Measurements from ENCODE around the gene NMRK2.
"Not testable (repeated sequence)": the region's sequence is repeated elsewhere in the genome, so short reads cannot be mapped to it uniquely, and the experiment has no call there.

Gene NMRK2, protein sequence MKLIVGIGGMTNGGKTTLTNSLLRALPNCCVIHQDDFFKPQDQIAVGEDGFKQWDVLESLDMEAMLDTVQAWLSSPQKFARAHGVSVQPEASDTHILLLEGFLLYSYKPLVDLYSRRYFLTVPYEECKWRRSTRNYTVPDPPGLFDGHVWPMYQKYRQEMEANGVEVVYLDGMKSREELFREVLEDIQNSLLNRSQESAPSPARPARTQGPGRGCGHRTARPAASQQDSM

DNA sequence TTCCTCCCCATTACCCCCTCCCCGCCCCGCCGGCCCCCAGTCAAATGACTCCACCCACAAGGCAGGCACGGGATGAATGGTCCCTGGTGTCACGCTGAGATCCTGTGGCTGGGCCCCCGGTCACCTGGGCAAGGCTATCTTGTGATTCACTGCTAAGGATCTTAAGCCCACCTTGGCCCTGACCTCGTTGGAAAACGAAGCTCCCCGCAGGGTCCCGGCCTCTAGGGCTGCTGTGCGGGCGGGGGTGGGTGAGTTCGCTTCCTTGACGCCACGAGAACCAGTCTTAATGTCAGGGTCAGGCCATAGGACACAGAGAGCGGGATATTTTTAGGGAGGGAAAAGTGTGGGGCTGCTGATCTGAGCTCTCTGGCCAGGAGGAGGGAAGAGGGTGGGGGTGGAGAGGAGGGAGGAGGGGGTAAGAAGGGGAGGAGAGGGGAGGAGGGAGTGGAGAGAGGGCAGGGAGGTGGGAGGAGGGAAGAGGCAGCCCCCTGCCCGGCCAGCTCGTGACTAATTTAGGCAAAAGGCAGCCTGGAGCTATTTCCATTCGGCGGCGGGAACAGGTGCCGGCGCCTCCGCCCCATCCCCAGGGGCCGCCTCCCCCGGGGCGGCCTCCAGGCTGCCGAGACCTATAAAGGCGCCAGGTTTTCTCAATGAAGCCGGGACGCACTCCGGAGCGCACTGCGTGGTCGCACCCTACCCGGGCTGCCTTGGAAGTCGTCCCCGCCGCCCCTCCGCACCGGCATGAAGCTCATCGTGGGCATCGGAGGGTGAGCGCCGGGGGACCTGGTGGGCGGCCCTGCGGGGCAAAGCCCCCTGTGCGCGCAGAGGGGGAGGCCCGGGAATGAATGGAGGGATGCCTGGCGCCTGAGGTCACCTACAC is at the start of gene NMRK2:
Gene NMRK2 (plus strand): TSS at position 139 of the 880 bp plus-strand sequence. CDS start 603 bp downstream, at position 742.
- DNase-seq = no peak

DNA sequence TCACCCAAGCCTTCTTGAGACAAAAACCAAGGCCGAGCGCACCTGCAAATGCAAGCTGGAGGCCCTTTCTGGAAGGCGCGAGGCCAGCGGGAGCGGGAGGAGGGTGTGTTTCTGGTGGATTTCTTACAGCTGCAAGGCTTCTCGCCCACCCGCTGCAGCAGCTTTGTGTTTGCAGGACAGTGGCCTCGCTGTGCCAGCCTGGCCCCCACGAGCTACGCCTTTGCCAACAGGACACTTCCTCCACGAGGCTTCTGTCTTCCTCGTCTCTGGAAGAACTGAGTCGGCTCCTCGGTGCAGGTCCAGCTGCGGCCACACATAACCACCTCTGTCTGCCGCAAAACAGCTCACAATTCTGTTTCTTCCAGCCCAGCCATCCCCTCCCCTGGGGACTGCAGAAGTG is 42.3 kb upstream of the NMRK2 start:
- no peak for DNase-seq

DNA sequence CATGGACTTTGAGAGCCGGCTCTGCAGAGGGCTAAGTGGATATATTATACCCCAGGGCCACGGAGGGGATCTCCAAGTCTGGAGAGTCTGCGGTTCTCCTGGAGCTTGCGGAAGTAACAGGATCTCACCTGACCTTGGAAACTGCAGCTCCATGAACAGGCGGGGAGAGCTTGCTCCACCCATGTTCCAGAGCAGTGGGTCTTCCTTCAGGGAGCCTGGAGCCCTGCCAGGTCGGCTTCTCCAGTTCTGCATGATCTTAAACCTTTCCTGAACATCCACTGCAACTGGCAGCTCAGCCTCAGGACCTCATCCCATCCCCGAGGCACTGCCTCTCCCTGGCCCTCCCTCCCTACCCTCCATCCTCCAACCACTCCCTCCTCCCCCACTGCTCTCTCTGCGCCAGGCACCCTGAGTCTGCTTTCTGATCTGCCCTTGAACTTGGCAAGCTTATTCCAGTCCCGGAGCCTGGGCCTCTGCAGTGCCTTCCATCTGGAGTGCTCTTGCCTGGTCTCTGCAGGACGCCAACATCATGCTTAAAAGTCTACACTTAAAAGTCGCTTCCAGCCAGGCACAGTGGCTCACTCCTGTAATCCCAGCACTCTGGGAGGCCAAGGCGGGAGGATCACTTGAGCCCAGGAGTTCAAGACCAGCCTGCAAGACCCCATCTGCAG is 39.2 kb upstream of the NMRK2 start:
- no peak for DNase-seq

DNA sequence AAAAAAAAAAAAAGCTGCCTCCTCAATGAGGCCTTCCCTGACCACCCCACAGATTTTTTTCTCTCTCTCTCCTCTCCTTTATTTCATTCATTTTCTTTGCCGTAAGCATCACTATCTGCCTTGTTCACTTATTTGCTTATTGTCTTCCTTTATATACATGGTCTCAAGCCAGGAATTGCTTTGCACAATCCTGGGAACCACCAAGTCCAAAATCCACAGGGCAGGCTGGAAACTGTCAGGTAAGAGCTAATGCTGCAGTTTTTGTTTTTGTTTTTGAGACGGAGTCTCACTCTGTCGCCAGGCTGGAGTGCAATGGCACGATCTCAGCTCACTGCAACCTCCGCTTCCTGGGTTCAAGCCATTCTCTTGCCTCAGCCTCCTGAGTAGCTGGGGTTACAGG is 37.9 kb upstream of the NMRK2 start:
- not testable (repeated sequence) for DNase-seq

DNA sequence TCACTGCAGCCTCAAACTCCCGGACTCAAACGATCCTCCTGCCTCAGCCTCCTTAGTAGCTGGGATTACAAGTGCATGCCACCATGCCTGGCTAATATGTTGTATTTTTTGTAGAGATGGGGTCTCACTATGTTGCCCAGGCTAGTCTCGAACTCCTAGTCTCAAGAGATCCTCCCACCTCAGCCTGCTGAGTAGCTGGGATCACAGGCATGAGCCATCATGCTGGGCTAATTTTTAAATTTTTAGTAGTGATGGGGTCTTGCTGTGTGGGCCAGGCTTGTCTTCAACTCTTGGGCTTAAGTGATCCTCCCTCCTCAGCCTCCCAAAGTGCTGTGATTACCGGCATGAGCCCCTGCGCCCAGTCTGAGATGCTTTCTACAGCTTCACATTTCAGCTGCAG is 37.1 kb upstream of the NMRK2 start:
- no peak for DNase-seq

DNA sequence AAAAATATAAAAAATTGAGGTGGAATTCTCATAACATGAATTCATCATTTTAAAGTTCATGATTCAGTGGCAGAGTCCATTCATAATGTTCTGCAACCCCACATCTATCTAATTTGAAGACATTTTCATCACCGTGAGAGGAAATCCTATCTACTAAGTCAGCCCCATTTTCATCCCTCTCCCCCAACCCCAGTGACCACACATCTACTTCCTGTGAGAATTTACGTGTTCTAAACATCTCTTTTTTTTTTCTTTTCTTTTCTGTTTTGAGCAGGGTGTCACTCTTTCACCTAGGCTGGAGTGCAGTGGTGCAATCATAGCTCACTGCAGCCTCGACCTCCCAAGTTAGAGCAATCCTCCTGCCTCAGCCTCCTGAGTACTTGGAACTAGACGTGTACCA is 34.9 kb upstream of the NMRK2 start:
- no peak for DNase-seq

DNA sequence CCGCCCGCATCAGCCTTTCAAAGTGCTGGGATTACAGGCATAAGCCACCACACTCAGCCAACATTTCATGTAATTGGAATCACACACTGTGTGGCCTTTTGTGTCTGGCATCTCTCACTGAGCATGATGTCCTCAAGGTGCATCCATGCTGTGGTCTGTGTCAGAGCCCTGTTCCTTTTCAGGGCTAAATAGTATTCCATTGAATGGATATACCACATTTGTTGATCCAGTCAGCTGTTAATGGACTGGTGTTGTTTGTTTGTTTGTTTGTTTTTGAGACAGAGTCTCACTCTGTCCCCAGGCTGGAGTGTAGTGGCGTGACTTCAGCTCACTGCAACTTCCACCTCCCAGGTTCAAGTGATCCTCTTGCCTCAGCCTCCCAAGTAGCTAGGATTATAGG is 34.4 kb upstream of the NMRK2 start:
- DNase-seq = no peak

DNA sequence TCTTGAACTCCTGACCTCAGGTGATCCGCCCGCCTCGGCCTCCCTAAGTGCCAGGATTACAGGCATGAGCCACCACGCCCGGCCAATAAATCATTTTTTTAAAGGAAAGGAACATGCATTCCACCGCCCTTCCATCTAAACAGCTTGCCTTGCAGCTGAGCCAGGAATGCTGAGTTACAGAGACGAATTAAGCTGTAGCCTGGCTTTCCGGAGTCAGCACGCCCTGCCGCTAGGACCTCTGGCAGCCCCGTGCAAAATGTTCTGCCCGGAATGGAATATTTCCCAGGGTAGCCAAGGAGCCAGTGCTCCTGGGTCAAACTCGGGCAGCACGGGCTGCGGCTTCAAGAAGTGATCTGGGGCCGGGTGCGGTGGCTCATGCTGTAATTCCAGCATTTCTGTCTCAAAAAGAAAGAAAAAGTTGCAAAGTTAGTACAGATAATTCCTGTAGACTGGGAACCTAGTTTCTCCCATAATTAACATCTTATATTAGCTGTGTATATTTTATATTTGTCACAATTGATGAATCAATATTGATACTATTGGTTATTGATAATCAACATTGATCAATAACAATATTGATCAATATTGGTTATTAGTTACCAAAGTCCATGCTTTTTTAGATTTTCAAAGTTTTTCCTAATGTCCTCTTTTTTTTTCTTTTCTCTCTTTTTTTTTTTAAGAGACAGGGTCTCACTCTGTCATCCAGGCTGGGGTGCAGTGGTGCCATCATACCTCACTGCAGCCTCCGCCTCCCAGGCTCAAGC is 33.2 kb upstream of the NMRK2 start:
- no peak for DNase-seq

DNA sequence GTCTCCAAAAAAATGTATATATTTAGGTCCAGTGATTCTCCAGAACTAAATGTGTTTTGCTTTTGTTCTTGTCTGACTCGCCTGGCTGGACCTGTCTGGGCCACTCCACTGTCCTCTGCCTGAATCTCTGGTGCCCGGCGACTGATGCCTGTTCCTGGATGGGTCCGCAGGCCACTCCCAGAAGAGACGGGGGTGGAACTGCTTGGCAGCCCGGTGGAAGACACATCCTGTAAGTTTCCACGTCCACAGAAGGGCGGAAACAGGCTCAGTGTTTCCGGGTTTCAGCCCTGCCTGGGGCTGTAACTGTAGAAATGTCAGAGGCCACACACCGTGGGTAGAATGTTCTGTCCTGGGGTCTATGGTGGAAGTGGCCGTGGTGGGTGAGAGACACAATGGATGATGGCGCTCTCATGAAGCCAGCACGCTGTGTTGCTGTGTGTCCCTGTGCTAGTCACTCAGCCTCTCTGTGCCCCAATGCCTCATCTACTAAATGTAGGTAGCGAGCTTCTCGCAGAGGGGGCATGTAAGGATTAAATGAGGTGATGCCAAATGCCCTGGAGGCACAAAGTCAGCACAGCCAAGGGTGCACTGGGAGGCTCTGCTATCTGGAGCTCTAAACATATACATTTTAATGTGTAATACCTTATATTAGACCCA is 30.4 kb upstream of the NMRK2 start:
- no peak for DNase-seq

DNA sequence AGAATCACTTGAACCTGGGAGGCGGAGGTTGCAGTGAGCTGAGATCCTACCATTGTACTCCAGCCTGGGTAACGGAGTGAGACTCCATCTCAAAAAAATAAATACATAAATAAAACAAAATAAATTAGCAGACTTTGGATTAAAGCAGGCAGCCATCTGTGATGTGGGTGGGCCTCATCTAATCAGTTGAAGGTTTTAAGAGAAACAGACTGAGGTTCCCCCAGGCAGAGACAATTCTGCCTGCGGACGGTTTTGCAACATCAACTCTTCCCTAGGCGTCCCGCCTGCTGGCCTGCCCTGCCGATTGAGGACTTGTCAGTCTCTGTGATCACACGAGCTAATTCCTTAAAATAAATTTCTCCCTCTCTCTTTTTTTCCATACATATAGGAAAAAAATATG is 28.6 kb upstream of the NMRK2 start:
- DNase-seq = no peak

DNA sequence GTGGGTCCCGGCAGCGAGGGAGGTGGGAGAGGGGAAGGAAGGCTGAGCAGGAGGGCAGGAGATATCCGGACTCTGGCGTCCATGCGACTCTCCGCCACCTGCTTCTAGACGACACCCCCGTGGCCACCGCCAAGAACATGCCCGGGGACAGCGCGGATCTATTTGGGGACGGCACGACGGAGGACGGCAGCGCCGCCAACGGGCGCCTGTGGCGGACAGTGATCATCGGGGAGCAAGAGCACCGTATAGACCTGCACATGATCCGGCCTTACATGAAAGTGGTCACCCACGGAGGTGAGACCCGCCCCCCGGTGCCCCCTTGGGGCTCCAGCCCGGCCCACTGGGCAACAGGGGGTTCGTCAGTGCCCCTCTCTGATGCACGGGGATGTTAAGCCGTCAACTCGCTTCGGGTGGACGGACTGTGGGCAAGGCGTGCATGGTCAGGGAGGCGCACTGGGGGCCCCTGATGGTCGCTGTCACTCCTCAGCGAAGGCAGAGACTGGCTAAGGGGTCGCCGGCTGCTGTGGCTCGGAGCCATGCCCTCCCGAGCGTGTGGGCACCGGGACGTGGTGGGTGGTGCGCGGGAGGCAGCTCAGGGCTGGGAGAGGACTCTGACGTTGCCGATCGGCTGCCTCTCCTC is 25.1 kb upstream of the NMRK2 start:
- no peak for DNase-seq

DNA sequence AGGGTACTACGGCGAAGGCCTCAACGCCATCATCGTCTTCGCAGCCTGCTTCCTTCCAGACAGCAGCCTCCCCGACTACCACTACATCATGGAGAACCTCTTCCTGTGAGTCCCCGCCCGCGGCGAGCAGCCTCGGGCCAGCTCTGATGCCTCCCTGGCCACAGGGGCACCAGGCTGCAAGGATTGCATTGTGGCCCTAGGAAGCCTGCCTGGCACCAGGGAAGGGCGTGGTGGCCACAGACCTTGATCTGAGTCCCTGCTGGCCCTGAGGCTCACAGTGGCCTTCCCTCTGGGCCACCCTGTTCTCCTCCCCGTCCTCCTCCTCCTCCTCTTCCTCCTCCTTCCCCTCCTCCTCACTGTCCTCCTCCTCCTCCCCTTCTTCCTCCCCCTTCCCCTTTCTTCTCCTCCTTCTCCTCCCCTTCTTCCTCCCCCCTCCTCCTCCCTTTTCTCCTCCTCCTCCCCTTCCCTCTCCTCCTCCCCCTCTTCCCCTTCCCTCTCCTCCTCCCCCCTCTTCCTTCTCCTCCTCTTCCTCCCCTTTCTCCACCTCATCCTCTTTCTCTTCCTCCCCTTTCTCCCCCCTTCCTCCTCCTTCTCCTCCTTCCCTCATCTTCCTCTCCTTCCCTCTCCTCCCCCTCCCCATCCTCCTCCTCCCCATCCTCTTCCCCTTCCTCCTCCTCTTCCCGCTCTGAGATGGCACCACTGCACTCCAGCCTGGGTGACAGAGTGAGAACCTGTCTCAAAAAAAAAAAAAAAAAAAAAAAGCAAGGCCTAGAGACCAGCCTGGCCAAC is 24.4 kb upstream of the NMRK2 start:
- DNase-seq = no peak

DNA sequence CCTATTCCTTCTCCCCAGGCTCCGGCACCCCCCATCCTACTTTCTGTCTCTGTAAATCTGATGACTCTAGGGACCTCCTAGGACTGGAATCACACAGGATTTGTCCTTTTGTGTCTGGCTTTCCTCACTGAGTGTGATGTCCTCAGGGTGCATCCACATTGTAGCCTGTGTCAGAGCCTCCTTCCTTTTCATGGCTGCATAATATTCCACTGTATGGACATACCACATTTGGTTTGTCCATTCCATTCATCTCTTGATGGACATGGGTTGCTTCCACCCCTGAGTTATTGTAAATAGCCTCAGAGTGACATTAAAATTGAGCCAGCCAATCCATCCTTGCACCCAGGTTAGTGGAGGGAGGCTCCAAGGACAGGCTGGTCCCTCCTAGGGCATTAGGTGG is 22.8 kb upstream of the NMRK2 start:
- no peak for DNase-seq

DNA sequence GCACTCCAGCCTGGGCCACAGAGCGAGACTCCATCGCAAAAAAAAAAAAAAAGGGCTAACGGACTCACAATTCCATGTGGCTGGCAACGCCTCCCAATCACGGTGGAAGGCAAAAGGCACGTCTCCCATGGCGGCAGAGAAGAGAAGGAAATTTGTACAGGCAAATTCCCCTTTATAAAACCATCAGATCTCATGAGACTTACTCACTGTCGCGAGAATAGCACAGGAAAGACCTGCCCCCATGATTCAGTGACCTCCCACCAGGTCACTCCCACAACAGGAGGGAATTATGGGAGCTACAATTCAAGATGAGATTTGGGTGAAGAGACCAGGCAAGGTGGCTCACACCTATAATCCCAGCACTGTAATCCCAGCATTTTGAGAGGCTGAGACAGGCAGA is 18.7 kb upstream of the NMRK2 start:
- no peak for DNase-seq

DNA sequence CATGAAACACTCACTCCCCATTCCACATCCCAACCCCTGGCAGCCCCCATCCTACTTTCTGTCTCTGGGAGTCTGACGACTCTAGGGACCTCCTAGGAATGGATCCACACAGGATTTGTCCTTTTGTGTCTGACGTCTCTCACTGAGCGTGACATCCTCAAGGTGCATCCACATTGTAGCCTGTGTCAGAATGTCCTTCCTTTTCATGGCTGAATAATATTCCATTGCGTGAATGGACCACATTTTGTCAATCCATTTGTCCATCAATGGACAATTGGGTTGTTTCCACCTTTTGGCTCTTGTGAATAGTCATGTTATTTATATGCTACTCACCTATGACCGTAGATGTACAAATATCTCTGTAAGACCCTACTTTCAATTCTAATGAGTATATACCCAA is 16.8 kb upstream of the NMRK2 start:
- no peak for DNase-seq

DNA sequence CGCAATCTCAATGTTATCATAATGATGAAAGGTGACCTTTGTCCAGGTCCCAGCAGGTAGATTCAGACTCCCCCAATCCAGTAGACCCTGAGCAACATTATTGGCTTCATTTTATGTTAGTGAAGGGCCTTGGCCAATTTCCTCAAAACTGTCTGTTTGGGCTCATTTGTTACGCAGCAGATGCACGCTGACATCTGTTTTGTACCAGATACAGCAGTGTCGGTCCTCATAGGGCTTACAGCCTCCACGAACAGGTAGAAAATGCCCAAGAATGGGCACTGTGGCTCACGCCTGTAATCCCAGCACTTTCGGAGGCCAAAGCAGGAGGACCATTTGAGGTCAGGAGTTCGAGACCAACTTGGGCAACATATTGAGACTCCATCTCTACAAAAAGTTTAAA is 13.1 kb upstream of the NMRK2 start:
- DNase-seq = no peak

DNA sequence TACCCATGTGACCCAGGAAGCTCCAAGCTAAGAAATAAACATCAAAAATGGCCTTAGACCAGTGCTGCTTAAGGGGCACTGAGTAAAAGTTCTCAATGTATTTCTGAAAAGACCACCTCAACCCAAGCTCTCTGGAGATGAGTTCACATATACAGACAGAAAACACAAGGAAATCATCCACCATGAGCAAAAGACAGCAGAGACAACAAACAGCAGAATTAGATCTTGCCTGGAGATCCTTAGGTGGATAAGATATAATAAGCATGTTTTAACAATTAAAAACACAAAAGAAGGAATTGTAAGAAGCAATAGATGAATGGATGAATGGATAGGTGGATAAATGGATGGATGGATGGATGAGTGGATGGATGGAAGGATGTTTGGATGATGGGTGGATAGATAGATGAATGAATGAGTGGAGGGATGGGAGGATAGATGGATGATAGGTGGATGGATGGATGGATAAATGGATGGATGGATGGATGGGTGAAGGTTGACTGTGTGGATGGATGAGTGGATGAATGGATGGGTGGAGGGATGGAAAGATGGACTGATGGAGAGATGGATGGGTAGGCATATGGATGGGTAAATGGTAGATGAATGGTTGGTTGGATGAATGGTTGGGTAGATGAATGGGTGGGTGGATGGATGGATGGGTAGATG is 9.6 kb upstream of the NMRK2 start:
- DNase-seq = no peak

DNA sequence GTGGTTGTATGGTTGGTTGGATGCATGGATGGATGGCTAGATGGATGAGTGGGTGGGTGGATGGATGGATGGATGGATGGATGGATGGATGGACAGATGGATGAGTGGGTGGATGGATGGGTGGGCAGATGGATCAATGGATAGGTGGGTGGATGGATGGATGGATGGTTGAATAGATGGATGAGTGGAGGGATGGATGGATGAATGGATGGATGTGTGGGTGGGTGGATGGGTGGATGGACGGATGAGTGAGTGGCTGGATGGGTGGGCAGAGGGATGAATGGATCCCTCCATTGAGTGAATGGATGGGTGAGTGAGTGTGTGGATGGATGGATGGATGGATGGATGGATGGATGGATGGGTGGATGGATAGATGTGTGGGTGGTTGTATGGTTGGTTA is 9.0 kb upstream of the NMRK2 start:
- no peak for DNase-seq

DNA sequence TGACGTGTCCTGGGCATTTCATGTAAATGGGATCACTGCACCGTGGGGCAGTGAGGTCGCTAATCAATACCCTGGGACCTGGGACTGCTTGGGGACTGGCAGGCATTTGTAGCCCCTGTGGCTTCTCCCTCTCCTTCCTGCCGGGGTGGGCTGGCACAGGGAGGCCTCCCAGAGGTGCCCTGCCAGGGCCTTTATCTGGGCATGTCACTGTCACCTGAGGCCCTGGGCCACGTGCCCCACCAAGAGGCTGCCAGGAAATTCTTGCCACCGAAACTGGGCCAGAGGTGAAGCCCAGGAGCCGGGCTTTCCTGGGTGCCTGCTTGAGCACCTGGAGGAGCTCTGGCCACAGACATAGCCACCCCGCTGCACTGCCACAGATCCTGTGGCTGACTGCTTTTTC is 1.8 kb upstream of the NMRK2 start:
- no peak for DNase-seq

All from T1000 (cell line).